Neuronal stem cell (in vitro differentiated cells): ENCODE measurements around the gene SRRM1.

ENCODE experiments used
- DNase-seq: peaks from one replicate; pipeline ENCODE4 v3.0.0-alpha.2; 2013; ENCODE audit warnings: low spot score
- H2AFZ ChIP-seq: one replicate; pipeline ENCODE4 v1.6.1; 2013; ENCODE audit warnings: mild to moderate bottlenecking, low read length, inconsistent platforms
- H2AK5ac ChIP-seq: 2 replicates; pipeline ENCODE4 v1.6.1; 2013; ENCODE audit warnings: low read depth, mild to moderate bottlenecking, inconsistent platforms, low read length, moderate library complexity, mixed read lengths
- H2BK120ac ChIP-seq: 2 replicates; pipeline ENCODE4 v1.6.1; 2013; ENCODE audit warnings: low read depth, mild to moderate bottlenecking, inconsistent platforms, low read length, moderate library complexity, mixed read lengths
- H2BK12ac ChIP-seq: one replicate; pipeline ENCODE4 v1.6.1; 2013; ENCODE audit warnings: low read length, inconsistent platforms
- H2BK15ac ChIP-seq: 2 replicates; pipeline ENCODE4 v1.6.1; 2013; ENCODE audit warnings: mild to moderate bottlenecking, low read length, inconsistent platforms, mixed read lengths
- H2BK5ac ChIP-seq: one replicate; pipeline ENCODE4 v1.6.1; 2013; ENCODE audit warnings: inconsistent platforms, mild to moderate bottlenecking, low read length, moderate library complexity
- H3K14ac ChIP-seq: one replicate; pipeline ENCODE4 v1.6.1; 2013; ENCODE audit warnings: low read length, inconsistent platforms
- H3K18ac ChIP-seq: 2 replicates; pipeline ENCODE4 v1.6.1; 2013; ENCODE audit warnings: low read length, inconsistent platforms
- H3K23ac ChIP-seq: 2 replicates; pipeline ENCODE4 v1.6.1; 2013; ENCODE audit warnings: low read depth, mild to moderate bottlenecking, mixed read lengths, low read length, inconsistent platforms; ENCODE audit not compliant: poor library complexity
- H3K27ac ChIP-seq: replicated peaks from 3 replicates; pipeline ENCODE4 v1.5.1; 2013; ENCODE audit warnings: low read length, inconsistent platforms
- H3K27me3 ChIP-seq, 3 experiments: 2 replicates each; pipeline ENCODE4 v1.6.1; 2013; ENCODE audit warnings: low read length in 3 of 3, mild to moderate bottlenecking in 2 of 3, inconsistent platforms in 1 of 3, low read depth in 1 of 3, mixed read lengths in 1 of 3, moderate library complexity in 1 of 3; ENCODE audit not compliant: control insufficient read depth in 3 of 3, insufficient read depth in 3 of 3
- H3K36me3 ChIP-seq, 2 donors: replicated peaks in 1 of 2; 2 replicates each; pipeline ENCODE4 v1.6.1; 2013; ENCODE audit warnings: low read length in 2 of 2; ENCODE audit not compliant: control insufficient read depth in 2 of 2, insufficient read depth in 2 of 2
- H3K4ac ChIP-seq: 2 replicates; pipeline ENCODE4 v1.6.1; 2013; ENCODE audit warnings: inconsistent platforms, mild to moderate bottlenecking, low read length, moderate library complexity
- H3K4me1 ChIP-seq, 2 donors: 1 replicate in 1 of 2; 2 replicates in 1 of 2; pipeline ENCODE4 v1.6.1; 2013; ENCODE audit warnings: low read length in 2 of 2, low read depth in 1 of 2; ENCODE audit not compliant: control insufficient read depth in 2 of 2, insufficient read depth in 1 of 2
- H3K4me2 ChIP-seq: one replicate; pipeline ENCODE4 v1.6.1; 2013; ENCODE audit warnings: mild to moderate bottlenecking, low read length, inconsistent platforms; ENCODE audit not compliant: insufficient read depth, poor library complexity, severe bottlenecking
- H3K4me3 ChIP-seq, 2 donors: 2 replicates each; pipeline ENCODE4 v1.5.1; 2013; ENCODE audit warnings: low read length in 2 of 2, mild to moderate bottlenecking in 2 of 2, inconsistent platforms in 1 of 2, moderate library complexity in 1 of 2
- H3K79me1 ChIP-seq: one replicate; pipeline ENCODE4 v1.6.1; 2013; ENCODE audit warnings: low read depth, mild to moderate bottlenecking, inconsistent platforms, low read length, moderate library complexity
- H3K9ac ChIP-seq: one replicate; pipeline ENCODE4 v1.6.1; 2013; ENCODE audit warnings: mild to moderate bottlenecking, low read depth, low read length, inconsistent platforms; ENCODE audit not compliant: poor library complexity
- H3K9me3 ChIP-seq, 2 donors: replicated peaks in 1 of 2; 2 replicates each; pipeline versions ENCODE3 to v1.6.1; 2013; ENCODE audit warnings: low read length in 2 of 2, mild to moderate bottlenecking in 2 of 2, inconsistent platforms in 1 of 2, low read depth in 1 of 2, mixed read lengths in 1 of 2, moderate library complexity in 1 of 2; ENCODE audit not compliant: control insufficient read depth in 2 of 2, insufficient read depth in 1 of 2
- H4K8ac ChIP-seq: one replicate; pipeline ENCODE4 v1.6.1; 2013; ENCODE audit warnings: low read depth, mild to moderate bottlenecking, inconsistent platforms, low read length, moderate library complexity
- H4K91ac ChIP-seq: one replicate; pipeline ENCODE4 v1.6.1; 2013; ENCODE audit warnings: low read length, low read depth, mild to moderate bottlenecking, inconsistent platforms; ENCODE audit not compliant: poor library complexity
- WGBS, 2 donors: extraction: QIAGEN DNeasy Blood & Tissue Kit; methylation state at CpG; one replicate each; pipeline ENCODE4 v1.1.7; 2013; ENCODE audit warnings: missing lambda C conversion rate in 2 of 2, mixed read lengths in 1 of 2; ENCODE audit not compliant: insufficient read length in 2 of 2, insufficient replicate concordance in 1 of 2; ENCODE audit errors: extremely low coverage in 2 of 2; 5-methylcytosine and 5-hydroxymethylcytosine counted together

Gene SRRM1

GRCh38 chr1:24714859-24715520 lies 71.9 kb downstream of the SRRM1 start:
- no CpG with 5 or more reads among the region's 8 CpGs for WGBS, 2 donors
- no peak overlapping the region for H2BK120ac ChIP-seq
- no peak overlapping the region for H2BK5ac ChIP-seq
- no peak overlapping the region for H2AFZ ChIP-seq
- no peaks in the 10 kb centered on the region for H3K9me3 ChIP-seq
- no peaks in the 10 kb centered on the region for H3K79me1 ChIP-seq
- H2BK15ac ChIP-seq = peak overlapping the region; percentile 65
- no peak overlapping the region for H3K14ac ChIP-seq
- no peak overlapping the region for H3K23ac ChIP-seq
- no peak overlapping the region for H4K8ac ChIP-seq
- no peak overlapping the region for H3K27ac ChIP-seq
- no peaks in the 10 kb centered on the region for H3K4me1 ChIP-seq
- H3K4ac ChIP-seq = no peak overlapping the region
- no peak for DNase-seq
- H3K4me3 ChIP-seq = no peak overlapping the region
- H2AK5ac ChIP-seq = peak overlapping the region; percentile 61
- no peak overlapping the region for H4K91ac ChIP-seq
- no peaks in the 10 kb centered on the region for H3K36me3 ChIP-seq
- no peak overlapping the region for H3K18ac ChIP-seq
- H3K9ac ChIP-seq = no peak overlapping the region
- H3K4me2 ChIP-seq = no peak overlapping the region
- no peak overlapping the region for H2BK12ac ChIP-seq
- peaks cover 0 to 3% (median 0%) of the 10 kb centered on the region in 3 experiments for H3K27me3 ChIP-seq

DNA sequence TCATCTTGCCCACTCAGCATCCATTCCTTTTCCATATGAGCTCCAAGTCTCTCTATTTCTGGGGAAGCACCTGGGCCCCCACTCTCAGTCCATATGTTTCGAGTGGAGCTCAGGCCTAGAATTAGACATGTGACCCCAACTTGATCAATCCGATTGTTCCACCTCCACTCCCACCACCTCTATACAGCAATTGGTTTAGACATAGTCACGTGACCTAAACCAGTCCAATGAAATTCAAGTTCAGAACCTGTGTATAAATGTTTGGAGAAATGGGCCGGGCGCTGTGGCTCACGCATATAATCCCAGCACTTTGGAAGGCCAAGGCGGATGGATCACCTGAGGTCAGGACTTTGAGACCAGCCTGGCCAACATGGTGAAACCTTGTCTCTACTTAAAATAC lies 72.6 kb downstream of the SRRM1 start:
- Histone ChIP-seq H2AFZ (no peak overlapping the region), H4K8ac (no peak overlapping the region), H3K27me3 (peaks cover 0 to 3% (median 0%) of the 10 kb centered on the region in 3 experiments), H3K9me3 (no peaks in the 10 kb centered on the region), H3K27ac (no peak overlapping the region), H4K91ac (no peak overlapping the region), H2BK15ac (no peak overlapping the region), H2AK5ac (no peak overlapping the region), H3K9ac (no peak overlapping the region), H3K4me1 (no peaks in the 10 kb centered on the region), H2BK120ac (no peak overlapping the region), H3K23ac (no peak overlapping the region), H3K14ac (no peak overlapping the region), H3K4me2 (no peak overlapping the region), H2BK5ac (no peak overlapping the region), H2BK12ac (no peak overlapping the region), H3K4ac (no peak overlapping the region), H3K36me3 (no peaks in the 10 kb centered on the region), H3K4me3 (no peak overlapping the region), H3K18ac (no peak overlapping the region), H3K79me1 (no peaks in the 10 kb centered on the region)
- WGBS, 2 donors = no CpG with 5 or more reads among the region's 7 CpGs
- no peak for DNase-seq

GRCh38 chr1:24717887-24718650 lies 75.0 kb downstream of the SRRM1 start:
- Histone ChIP-seq H3K18ac (no peak overlapping the region), H2BK12ac (no peak overlapping the region), H3K27me3 (peaks cover 0 to 3% (median 0%) of the 10 kb centered on the region in 3 experiments), H3K9ac (no peak overlapping the region), H2BK15ac (no peak overlapping the region), H3K4me3 (no peak overlapping the region), H4K91ac (no peak overlapping the region), H2AFZ (no peak overlapping the region), H3K4me2 (no peak overlapping the region), H3K4me1 (no peaks in the 10 kb centered on the region), H3K14ac (no peak overlapping the region), H4K8ac (no peak overlapping the region), H3K27ac (no peak overlapping the region), H3K23ac (no peak overlapping the region), H3K9me3 (no peaks in the 10 kb centered on the region), H3K79me1 (no peaks in the 10 kb centered on the region), H2BK120ac (no peak overlapping the region), H2BK5ac (no peak overlapping the region), H3K36me3 (no peaks in the 10 kb centered on the region), H3K4ac (no peak overlapping the region), H2AK5ac (no peak overlapping the region)
- DNase-seq = no peak
- no CpG with 5 or more reads among the region's 8 CpGs for WGBS, 2 donors

GRCh38 chr1:24720152-24720551 lies 77.0 kb downstream of the SRRM1 start:
- no peak overlapping the region for H3K4me2 ChIP-seq
- H3K18ac ChIP-seq = peak overlapping the region; percentile 32
- no peak overlapping the region for H2BK12ac ChIP-seq
- no peak overlapping the region for H3K9ac ChIP-seq
- no peak overlapping the region for H3K27ac ChIP-seq
- no peak for DNase-seq
- no CpG with 5 or more reads among the region's 12 CpGs for WGBS, 2 donors
- H3K23ac ChIP-seq = no peak overlapping the region
- H4K8ac ChIP-seq = no peak overlapping the region
- H3K14ac ChIP-seq = no peak overlapping the region
- no peak overlapping the region for H3K4me3 ChIP-seq
- no peak overlapping the region for H2BK120ac ChIP-seq
- peak overlapping the region; percentile 67 for H2AK5ac ChIP-seq
- H3K27me3 ChIP-seq = no peaks in the 10 kb centered on the region
- H2BK15ac ChIP-seq = peak overlapping the region; percentile 95
- peaks cover 2 to 4% of the 10 kb centered on the region in 2 donors for H3K4me1 ChIP-seq
- H3K4ac ChIP-seq = no peak overlapping the region
- H4K91ac ChIP-seq = no peak overlapping the region
- no peaks in the 10 kb centered on the region for H3K36me3 ChIP-seq
- no peak overlapping the region for H2AFZ ChIP-seq
- no peak overlapping the region for H2BK5ac ChIP-seq
- H3K79me1 ChIP-seq = no peaks in the 10 kb centered on the region
- no peaks in the 10 kb centered on the region for H3K9me3 ChIP-seq
